ENCODE measurements around the gene MYEF2. TPM values are rescaled to one million over a fixed set of nuclear protein-coding genes. Genes with fewer than 3 reads are reported as not detected.
A peak's percentile ranks its signal among the peaks of the same experiment; 100 is the strongest.

Gene MYEF2
- total and polyA plus RNA-seq, 2 of the 8 experiments (the other 6 are each of a cell fraction or from before 2014, with no cell fraction given), result 18.9 to 79.2 TPM

DNA sequence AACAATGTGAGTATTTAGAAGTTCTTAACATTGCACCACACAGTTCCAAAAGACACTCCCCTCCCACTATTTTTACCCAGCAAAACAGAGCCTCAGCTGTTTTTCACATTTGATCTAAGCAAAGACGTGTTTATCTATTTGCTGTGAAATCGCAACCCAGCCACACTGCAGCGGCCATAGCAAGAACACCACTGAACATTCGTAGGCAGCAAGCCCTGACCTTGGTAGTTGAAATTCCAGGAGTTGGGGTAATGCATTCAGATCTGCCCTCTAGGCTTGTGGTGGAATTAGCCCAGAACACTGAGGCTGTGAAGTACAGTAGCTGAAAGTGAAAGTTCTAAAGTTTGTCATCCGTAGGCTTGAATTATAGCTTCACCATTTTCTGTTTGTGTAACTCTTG is 74.4 kb downstream of the MYEF2 start:
- no peak overlapping the region for H2BK20ac ChIP-seq (ENCODE audit: low read length)
- TF ChIP-seq EGR1 (IDR thresholded peaks at IDR 0.05; ENCODE audit: borderline replicate concordance, low read depth, low read length) (no peak), SP1 (IDR thresholded peaks at IDR 0.05; ENCODE audit: low read depth, low read length) (no peak)
- no peak overlapping the region for H3K14ac ChIP-seq (ENCODE audit: insufficient read length)
- no peaks in the 10 kb centered on the region for H3K27me3 ChIP-seq (replicated peaks in 1 of 4; ENCODE audit: control insufficient read depth in 3 of 4, extremely low read depth in 1 of 4, insufficient read depth in 3 of 4, low read length in 3 of 4)
- no peaks in the 10 kb centered on the region for H3K4me1 ChIP-seq (replicated peaks in 1 of 4; ENCODE audit: control insufficient read depth in 3 of 4, insufficient read depth in 4 of 4, low read length in 3 of 4)
- H3K9me3 ChIP-seq (ENCODE audit: insufficient read depth in 2 of 2, low read depth in 1 of 2, low read length in 1 of 2), result no peaks in the 10 kb centered on the region
- WGBS, 2 experiments (ENCODE audit: extremely low coverage in 1 of 2, insufficient coverage in 1 of 2, insufficient read length in 1 of 2, insufficient replicate concordance in 2 of 2, low coverage in 1 of 2, low lambda C conversion rate in 2 of 2, missing lambda C conversion rate in 1 of 2), result 93% methylated on average over 5 of the region's 5 CpGs; no CpG with 5 or more reads in 1 of the 2 experiments
- no peaks in the 10 kb centered on the region for H3K23me2 ChIP-seq (ENCODE audit: low read depth, low read length)
- no peak overlapping the region for H4K5ac ChIP-seq (ENCODE audit: insufficient read length, low read depth, low read length)
- no peaks in the 10 kb centered on the region for H3K79me2 ChIP-seq (ENCODE audit: control insufficient read depth in 1 of 2, insufficient read depth in 2 of 2, low read length in 2 of 2)
- H2BK120ac ChIP-seq (replicated peaks; ENCODE audit: low read depth, low read length), result no peak overlapping the region
- H3K4me2 ChIP-seq (ENCODE audit: insufficient read depth in 1 of 2, low read depth in 2 of 2, low read length in 2 of 2), result no peak overlapping the region
- no peak overlapping the region for H4K91ac ChIP-seq (replicated peaks; ENCODE audit: insufficient read length, low read length)
- no peak overlapping the region for H4K8ac ChIP-seq (ENCODE audit: extremely low read depth, insufficient read depth, low read length)
- no peak overlapping the region for H2BK5ac ChIP-seq (ENCODE audit: low read depth, low read length)
- no peak overlapping the region for H2BK15ac ChIP-seq (ENCODE audit: low read length)
- no peaks in the 10 kb centered on the region for H3K36me3 ChIP-seq (ENCODE audit: control insufficient read depth in 2 of 4, insufficient read depth in 4 of 4, low read length in 3 of 4)
- no peaks in the 10 kb centered on the region for H3K79me1 ChIP-seq (ENCODE audit: low read depth, low read length)
- 0 out of 2 replicates have a peak overlapping the region, but pooled peaks have one; percentile 16 for H2AFZ ChIP-seq (ENCODE audit: low read length)
- no peak overlapping the region for H3K56ac ChIP-seq (replicated peaks; ENCODE audit: insufficient read length, low read depth, low read length)
- no peaks in the 10 kb centered on the region for H4K20me1 ChIP-seq (replicated peaks in 1 of 2; ENCODE audit: control insufficient read depth in 1 of 2, insufficient read depth in 2 of 2, low read length in 2 of 2)
- H3K4me3 ChIP-seq (ENCODE audit: extremely low read depth in 1 of 4, insufficient read depth in 2 of 4, low read depth in 3 of 4, low read length in 4 of 4), result no peak overlapping the region
- DNase-seq (ENCODE audit: low read depth in 1 of 2, low spot score in 2 of 2) (no peak), FAIRE-seq (no peak)
- H3K4ac ChIP-seq (replicated peaks; ENCODE audit: insufficient read length, low read depth, low read length), result no peak overlapping the region
- ChIA-PET CTCF (ENCODE audit: partially characterized antibody) (interaction anchor here (0.8 to 1.0 kb wide), 3 partner anchors 9 to 182 kb away, joined by 3 to 5 read pairs (median 3); no protein-coding TSS in a partner anchor), POLR2A (ENCODE audit: partially characterized antibody) (no interaction called here)
- H3K18ac ChIP-seq (ENCODE audit: extremely low read depth, low read length), result no peak overlapping the region
- no peak overlapping the region for H3K23ac ChIP-seq (ENCODE audit: insufficient read length)
- no peak overlapping the region for H3K9ac ChIP-seq (replicated peaks in 1 of 4; ENCODE audit: extremely low read depth in 1 of 4, low read depth in 3 of 4, low read length in 3 of 4)
- no peak overlapping the region for H3K27ac ChIP-seq (ENCODE audit: low read depth, low read length)
- no peak overlapping the region for H2BK12ac ChIP-seq (ENCODE audit: low read depth, low read length)
- H2AK5ac ChIP-seq (ENCODE audit: low read depth, low read length), result no peak overlapping the region
